HFF-Myc (cell line): ENCODE data around the gene ZBTB45.

Experiments used
- DNase-seq: peaks from one replicate; pipeline ENCODE4 v3.0.0-alpha.2; 2011; ENCODE audit warnings: low read depth; ENCODE audit errors: extremely low read depth
- H3K4me3 ChIP-seq: replicated peaks from 2 replicates; pipeline ENCODE4 v1.5.1; 2011; ENCODE audit warnings: low read depth, mild to moderate bottlenecking, control low read depth, low read length
- CTCF ChIP-seq: IDR thresholded peaks from 2 replicates; pipeline ENCODE4 v1.5.1; 2012; ENCODE audit warnings: mild to moderate bottlenecking, low read depth, low read length, control low read depth; ENCODE audit errors: missing control alignments

ZBTB45 gene

GRCh38 chr19:58553799-58554493 lies 34.3 kb upstream of the ZBTB45 start:
- H3K4me3 ChIP-seq: peak overlapping the region; percentile 63
- no peak for DNase-seq
- no peak for TF ChIP-seq CTCF

GRCh38 chr19:58552655-58553054 lies 33.0 kb upstream of the ZBTB45 start:
- H3K4me3 ChIP-seq: no peak overlapping the region
- no peak for TF ChIP-seq CTCF
- no peak for DNase-seq

- DNase-seq: no peak
- TF ChIP-seq CTCF: no peak
Measured at GRCh38 chr19:58551577-58552471, 32.2 kb upstream of the ZBTB45 start.

GRCh38 chr19:58551123-58551497 lies 31.5 kb upstream of the ZBTB45 start:
- no peak overlapping the region for H3K4me3 ChIP-seq
- DNase-seq: no peak
- TF ChIP-seq CTCF: no peak

More at GRCh38 chr19:58551577-58552471, 32.2 kb upstream of the ZBTB45 start:
- no peak overlapping the region for H3K4me3 ChIP-seq

- DNase-seq: no peak
- H3K4me3 ChIP-seq: no peak overlapping the region
- TF ChIP-seq CTCF: no peak
Measured at GRCh38 chr19:58550362-58551122, 30.9 kb upstream of the ZBTB45 start.

GRCh38 chr19:58549664-58550361 lies 30.2 kb upstream of the ZBTB45 start:
- DNase-seq: no peak
- no peak overlapping the region for H3K4me3 ChIP-seq
- no peak for TF ChIP-seq CTCF
